ENCODE results near the gene RPS27L. TPM values are rescaled to one million over a fixed set of nuclear protein-coding genes. Genes with fewer than 3 reads are reported as not detected.

Gene RPS27L
- total RNA-seq, 1 experiment from 2014 or later: 77.0 TPM

DNA sequence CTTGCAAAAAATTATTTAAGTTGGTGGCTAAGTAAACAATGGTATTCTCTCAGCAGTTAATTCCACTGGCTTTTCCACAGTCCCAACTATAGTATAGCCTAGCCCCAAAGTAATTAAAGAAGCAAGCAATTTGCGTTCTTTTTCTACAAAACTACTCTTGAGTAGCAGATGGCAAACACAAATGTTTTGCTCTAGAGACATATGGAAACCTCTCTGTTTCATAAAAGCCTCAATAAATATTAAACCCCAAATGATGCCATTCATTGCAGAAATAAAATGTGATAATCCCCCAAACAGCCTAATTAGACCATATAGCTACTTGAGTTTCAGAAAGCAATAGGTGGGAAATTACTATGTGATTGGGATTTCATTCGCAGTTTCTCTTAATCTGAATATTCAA lies 23.5 kb upstream of the RPS27L start:
- CTCF ChIA-PET: no interaction called here

GRCh38 chr15:63178034-63178433 lies 20.8 kb upstream of the RPS27L start:
- no peaks in the 10 kb centered on the region for H3K27me3 ChIP-seq (ENCODE audit: insufficient read depth, low read depth)
- H3F3A ChIP-seq (ENCODE audit: insufficient read depth, low read depth): no peaks in the 10 kb centered on the region
- BruUV-seq (replicated peaks): no TSS peak
- H3K4me2 ChIP-seq: no peak overlapping the region
- no peak overlapping the region for H3K4me3 ChIP-seq
- POLR2A ChIA-PET (ENCODE audit: unreplicated experiment): no interaction called here
- no peaks in the 10 kb centered on the region for H3K9me3 ChIP-seq (ENCODE audit: insufficient read depth, low read depth)
- no peaks in the 10 kb centered on the region for H3K4me1 ChIP-seq (replicated peaks; ENCODE audit: insufficient read depth)
- intact Hi-C loops (cut with micrococcal nuclease; ENCODE audit: unreplicated experiment): no loop called here
- no peak overlapping the region for H2AFZ ChIP-seq
- no peaks in the 10 kb centered on the region for H3K79me2 ChIP-seq (ENCODE audit: low read depth)
- no peak for DNase-seq
- CTCF ChIA-PET: no interaction called here
- no peaks in the 10 kb centered on the region for H3K9me2 ChIP-seq (ENCODE audit: insufficient read depth)
- H4K20me1 ChIP-seq (ENCODE audit: insufficient read depth): no peaks in the 10 kb centered on the region
- no peak overlapping the region for H3K27ac ChIP-seq
- TF ChIP-seq EZH2 (IDR thresholded peaks at IDR 0.05; ENCODE audit: low read depth): no peak
- TF ChIP-seq, protein P1, sequence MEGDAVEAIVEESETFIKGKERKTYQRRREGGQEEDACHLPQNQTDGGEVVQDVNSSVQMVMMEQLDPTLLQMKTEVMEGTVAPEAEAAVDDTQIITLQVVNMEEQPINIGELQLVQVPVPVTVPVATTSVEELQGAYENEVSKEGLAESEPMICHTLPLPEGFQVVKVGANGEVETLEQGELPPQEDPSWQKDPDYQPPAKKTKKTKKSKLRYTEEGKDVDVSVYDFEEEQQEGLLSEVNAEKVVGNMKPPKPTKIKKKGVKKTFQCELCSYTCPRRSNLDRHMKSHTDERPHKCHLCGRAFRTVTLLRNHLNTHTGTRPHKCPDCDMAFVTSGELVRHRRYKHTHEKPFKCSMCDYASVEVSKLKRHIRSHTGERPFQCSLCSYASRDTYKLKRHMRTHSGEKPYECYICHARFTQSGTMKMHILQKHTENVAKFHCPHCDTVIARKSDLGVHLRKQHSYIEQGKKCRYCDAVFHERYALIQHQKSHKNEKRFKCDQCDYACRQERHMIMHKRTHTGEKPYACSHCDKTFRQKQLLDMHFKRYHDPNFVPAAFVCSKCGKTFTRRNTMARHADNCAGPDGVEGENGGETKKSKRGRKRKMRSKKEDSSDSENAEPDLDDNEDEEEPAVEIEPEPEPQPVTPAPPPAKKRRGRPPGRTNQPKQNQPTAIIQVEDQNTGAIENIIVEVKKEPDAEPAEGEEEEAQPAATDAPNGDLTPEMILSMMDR (conservative IDR thresholded peaks at IDR 0.05): no peak
- H3K36me3 ChIP-seq (ENCODE audit: low read depth): no peaks in the 10 kb centered on the region

More for the DNA sequence above, 23.5 kb upstream of the RPS27L start:
- POLR2A ChIA-PET (ENCODE audit: unreplicated experiment): no interaction called here
- H3K4me3 ChIP-seq: no peak overlapping the region
- no peaks in the 10 kb centered on the region for H3K27me3 ChIP-seq (ENCODE audit: insufficient read depth, low read depth)
- no peaks in the 10 kb centered on the region for H3K9me2 ChIP-seq (ENCODE audit: insufficient read depth)
- no TSS peak for BruUV-seq (replicated peaks)
- no peak overlapping the region for H3K27ac ChIP-seq
- no peak for DNase-seq
- peaks cover 5% of the 10 kb centered on the region for H3K4me1 ChIP-seq (replicated peaks; ENCODE audit: insufficient read depth)
- H3K36me3 ChIP-seq (ENCODE audit: low read depth): no peaks in the 10 kb centered on the region
- no peaks in the 10 kb centered on the region for H4K20me1 ChIP-seq (ENCODE audit: insufficient read depth)
- no peak overlapping the region for H3K4me2 ChIP-seq
- no peaks in the 10 kb centered on the region for H3F3A ChIP-seq (ENCODE audit: insufficient read depth, low read depth)
- H3K9me3 ChIP-seq (ENCODE audit: insufficient read depth, low read depth): no peaks in the 10 kb centered on the region
- intact Hi-C loops (cut with micrococcal nuclease; ENCODE audit: unreplicated experiment): no loop called here
- no peaks in the 10 kb centered on the region for H3K79me2 ChIP-seq (ENCODE audit: low read depth)
- TF ChIP-seq, protein P1 (conservative IDR thresholded peaks at IDR 0.05): no peak
- TF ChIP-seq EZH2 (IDR thresholded peaks at IDR 0.05; ENCODE audit: low read depth): no peak
- no peak overlapping the region for H2AFZ ChIP-seq

DNA sequence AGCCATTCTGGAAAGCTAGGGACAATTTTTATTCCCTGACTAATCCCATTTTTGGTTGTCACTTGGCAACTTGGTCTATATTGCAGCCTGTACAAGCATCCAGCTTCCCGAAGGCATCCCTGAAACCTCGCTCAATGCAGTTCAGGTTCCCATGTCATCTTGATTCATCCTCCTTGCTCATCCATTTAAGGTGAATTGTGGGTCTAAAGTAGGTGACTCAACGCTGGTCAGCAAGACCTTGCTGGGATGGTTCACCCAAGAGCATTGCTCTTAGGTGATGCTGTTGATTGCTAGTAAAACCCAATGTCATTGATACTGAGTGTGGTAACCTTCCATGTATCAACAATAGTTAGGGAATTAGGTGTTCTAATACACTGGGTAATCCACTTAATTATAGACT lies 19.0 kb upstream of the RPS27L start:
- Histone ChIP-seq H2AFZ (no peak overlapping the region), H3K27me3 (ENCODE audit: insufficient read depth, low read depth) (no peaks in the 10 kb centered on the region), H3K79me2 (ENCODE audit: low read depth) (no peaks in the 10 kb centered on the region), H3K4me1 (replicated peaks; ENCODE audit: insufficient read depth) (no peaks in the 10 kb centered on the region), H3K9me3 (ENCODE audit: insufficient read depth, low read depth) (no peaks in the 10 kb centered on the region), H3K4me3 (no peak overlapping the region), H3F3A (ENCODE audit: insufficient read depth, low read depth) (no peaks in the 10 kb centered on the region), H3K9me2 (ENCODE audit: insufficient read depth) (no peaks in the 10 kb centered on the region), H3K27ac (no peak overlapping the region), H4K20me1 (ENCODE audit: insufficient read depth) (no peaks in the 10 kb centered on the region), H3K36me3 (ENCODE audit: low read depth) (no peaks in the 10 kb centered on the region), H3K4me2 (no peak overlapping the region)
- intact Hi-C loops (cut with micrococcal nuclease; ENCODE audit: unreplicated experiment): no loop called here
- POLR2A ChIA-PET (ENCODE audit: unreplicated experiment): no interaction called here
- TF ChIP-seq EZH2 (IDR thresholded peaks at IDR 0.05; ENCODE audit: low read depth): no peak
- TF ChIP-seq, protein P1 (conservative IDR thresholded peaks at IDR 0.05): no peak
- DNase-seq: no peak
- CTCF ChIA-PET: no interaction called here
- no TSS peak for BruUV-seq (replicated peaks)
